Liver (tissue), 3 donors: ENCODE data around the gene TESK2.

Experiments used
- CTCF ChIP-seq: fragments of 150-350 bp; IDR thresholded peaks from 2 replicates; pipeline ENCODE4 v1.5.1; 2017; ENCODE audit warnings: improper control_type of control experiment, low read depth, low read length; ENCODE audit not compliant: missing input control
- FOXA1 ChIP-seq: IDR thresholded peaks from 2 replicates; pipeline ENCODE4 v1.6.1; 2016; ENCODE audit warnings: antibody characterized with exemption
- GABPA ChIP-seq, 2 donors: IDR thresholded peaks in 1 of 2; conservative IDR thresholded peaks in 1 of 2; 2 replicates each; pipeline ENCODE4 v1.6.1; 2016; ENCODE audit warnings: antibody characterized with exemption in 2 of 2, mild to moderate bottlenecking in 1 of 2, moderate library complexity in 1 of 2
- JUND ChIP-seq, 2 donors: IDR thresholded peaks; 2 replicates each; pipeline ENCODE4 v1.6.1; 2016; ENCODE audit warnings: antibody characterized with exemption in 2 of 2
- RAD21 ChIP-seq, 2 donors: IDR thresholded peaks; 2 replicates each; pipeline ENCODE4 v1.6.1; 2016; ENCODE audit warnings: antibody characterized with exemption in 2 of 2, mild to moderate bottlenecking in 2 of 2
- REST ChIP-seq: IDR thresholded peaks from 2 replicates; pipeline ENCODE4 v1.6.1; 2016; ENCODE audit warnings: antibody characterized with exemption, mild to moderate bottlenecking
- YY1 ChIP-seq: IDR thresholded peaks from 2 replicates; pipeline ENCODE4 v1.6.1; 2016; ENCODE audit warnings: antibody characterized with exemption, mild to moderate bottlenecking
- ZBTB33 ChIP-seq: IDR thresholded peaks from 2 replicates; pipeline ENCODE4 v1.6.1; 2016; ENCODE audit warnings: antibody characterized with exemption
- TF ChIP-seq, protein P1 (sequence below): IDR thresholded peaks from 2 replicates; pipeline ENCODE4 v1.6.1; 2016; ENCODE audit warnings: antibody characterized with exemption
- donor health status: healthy.
- donor health status: healthy.

GRCh38 chr1:45351508-45351907 lies 139.5 kb downstream of the TESK2 start:
- TF ChIP-seq CTCF (no peak), ZBTB33 (no peak), GABPA (IDR thresholded peaks at IDR 0.05 in 1 of 2, conservative IDR thresholded peaks at IDR 0.05 in 1 of 2) (no peak), REST (no peak), RAD21 (IDR thresholded peaks at IDR 0.05) (no peak), YY1 (no peak), JUND (IDR thresholded peaks at IDR 0.05) (no peak), FOXA1 (no peak)
- TF ChIP-seq, protein P1, sequence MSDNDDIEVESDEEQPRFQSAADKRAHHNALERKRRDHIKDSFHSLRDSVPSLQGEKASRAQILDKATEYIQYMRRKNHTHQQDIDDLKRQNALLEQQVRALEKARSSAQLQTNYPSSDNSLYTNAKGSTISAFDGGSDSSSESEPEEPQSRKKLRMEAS: no peak
